GM19468 (cell line): Measurements from ENCODE around the gene NF2.

ENCODE experiments used
- ATAC-seq: cut with Tn5 transposase; IDR thresholded peaks from one replicate; pipeline ENCODE4 v1.9.1; 2021; ENCODE audit warnings: mild to moderate bottlenecking, moderate library complexity, moderate number of reproducible peaks; ENCODE audit not compliant: unreplicated experiment; ENCODE audit errors: extremely low read depth

Gene NF2

GRCh38 chr22:29716814-29717545, 113.5 kb downstream of the NF2 start:
- no peak for ATAC-seq

- no peak for ATAC-seq
Observed at GRCh38 chr22:29717789-29718188, 114.4 kb downstream of the NF2 start.

DNA sequence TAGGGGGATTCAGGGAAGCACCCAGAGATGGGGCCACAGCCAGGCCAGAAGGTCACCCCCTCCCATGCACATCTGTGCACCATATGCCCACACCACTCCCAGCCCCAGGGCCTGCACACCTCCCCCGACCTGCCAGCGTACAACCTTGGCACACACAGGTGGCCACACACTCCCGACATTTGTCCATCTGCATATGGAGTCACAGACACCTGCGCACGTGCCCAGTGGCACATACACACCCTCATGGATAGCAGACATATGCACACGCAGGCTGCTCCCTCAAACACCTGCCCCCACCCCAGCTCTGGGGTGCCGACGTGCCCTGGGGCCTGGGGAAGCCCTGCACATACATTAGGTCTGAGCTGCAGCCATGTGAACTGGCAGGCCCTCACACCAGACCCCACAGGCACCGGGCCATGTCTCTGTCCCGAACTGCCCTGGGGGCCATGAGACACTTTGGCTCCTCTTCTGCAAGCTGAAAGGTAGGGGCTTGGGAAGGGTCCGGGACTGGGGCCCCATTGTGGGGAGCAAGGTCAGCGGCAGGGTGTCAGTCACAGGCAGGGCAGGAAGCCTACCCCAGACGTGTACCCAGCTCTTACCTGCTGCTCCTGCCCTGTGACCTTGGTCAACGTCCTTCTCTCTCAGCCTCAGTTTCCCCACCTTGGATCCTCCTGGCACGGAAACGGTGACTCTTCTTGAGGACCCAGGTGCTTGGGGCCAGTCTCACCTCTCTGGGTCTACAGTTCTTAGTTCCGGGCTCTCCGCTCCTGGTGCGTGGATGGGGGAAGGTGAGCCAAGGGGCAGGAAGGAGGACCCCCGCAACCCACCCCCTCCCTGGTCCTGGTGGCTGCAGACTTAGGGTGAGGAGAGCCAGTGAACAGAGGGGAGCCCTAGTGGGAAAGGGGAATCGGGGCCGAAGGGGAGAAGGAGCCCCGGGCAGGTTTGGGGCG, 115.8 kb downstream of the NF2 start:
- no peak for ATAC-seq

GRCh38 chr22:29719899-29720645, 116.6 kb downstream of the NF2 start, which contains the start of gene CABP7:
TSS of gene CABP7 (plus strand) at chr22:29720003. CDS start at chr22:29720425, 422 bp downstream.
- ATAC-seq: no peak

GRCh38 chr22:29720811-29721323, 117.4 kb downstream of the NF2 start:
- ATAC-seq: no peak

DNA sequence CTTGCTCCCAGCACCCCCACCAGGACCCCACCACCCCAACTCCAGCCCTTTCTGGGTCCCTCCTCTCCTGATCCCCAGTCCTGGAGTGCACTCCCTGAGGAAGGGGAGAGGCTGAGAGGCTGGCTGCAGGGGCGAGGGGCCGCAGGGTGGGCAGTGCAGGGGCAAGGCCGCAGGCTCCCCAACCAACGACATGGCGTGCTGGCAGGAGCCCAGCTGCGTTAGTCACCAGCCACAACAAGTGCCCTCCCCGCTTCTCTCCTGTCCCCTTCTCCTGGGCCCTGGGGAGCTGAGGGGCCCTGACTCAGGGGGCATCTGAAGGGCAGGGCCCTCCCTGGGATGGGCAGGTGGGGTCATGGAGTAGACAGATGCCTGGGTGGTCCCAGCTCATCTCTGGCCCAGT, 118.7 kb downstream of the NF2 start:
- no peak for ATAC-seq

GRCh38 chr22:29722587-29722986, 119.2 kb downstream of the NF2 start:
- no peak for ATAC-seq

GRCh38 chr22:29723766-29724165, 120.3 kb downstream of the NF2 start:
- ATAC-seq: no peak

DNA sequence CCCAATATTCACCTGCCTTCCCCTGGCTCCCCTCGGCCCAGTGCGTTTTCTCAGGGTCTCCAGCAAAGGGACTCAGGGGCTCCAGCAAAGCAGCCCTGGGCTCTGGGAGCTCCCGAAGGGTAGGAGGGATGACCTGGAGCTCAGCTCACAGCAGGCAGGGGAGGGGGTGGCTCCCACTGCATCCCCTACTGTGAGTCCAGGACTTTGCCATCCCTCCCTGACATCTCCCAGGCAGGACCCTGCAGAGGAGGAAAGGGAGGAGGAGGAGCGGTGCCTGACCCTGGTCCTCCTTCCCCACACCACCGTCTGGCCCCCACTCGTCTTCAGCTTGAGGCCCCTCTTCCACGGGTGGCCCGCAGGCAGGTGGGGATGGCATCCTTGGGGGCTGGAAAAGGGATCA, 121.4 kb downstream of the NF2 start:
- ATAC-seq: no peak

DNA sequence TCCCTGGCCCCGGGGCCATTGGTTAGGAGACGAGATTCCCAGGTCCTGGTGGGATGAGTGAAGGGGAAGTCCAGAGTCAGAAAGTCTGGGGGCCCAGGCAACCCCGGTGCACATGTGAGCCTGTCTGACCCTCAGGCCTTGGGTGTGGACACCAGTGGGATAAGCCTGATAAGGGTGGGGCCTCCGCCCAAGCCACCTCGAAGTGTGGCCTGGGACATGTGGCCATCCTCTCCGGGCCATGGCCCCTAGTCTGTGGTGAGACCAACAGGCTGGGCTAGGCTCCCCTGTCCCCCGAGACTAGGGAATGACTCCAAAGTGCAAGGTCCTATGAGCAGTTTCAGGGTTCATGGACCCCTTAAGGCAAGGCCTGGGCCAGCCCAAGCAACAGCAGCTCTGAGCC, 122.7 kb downstream of the NF2 start:
- no peak for ATAC-seq

DNA sequence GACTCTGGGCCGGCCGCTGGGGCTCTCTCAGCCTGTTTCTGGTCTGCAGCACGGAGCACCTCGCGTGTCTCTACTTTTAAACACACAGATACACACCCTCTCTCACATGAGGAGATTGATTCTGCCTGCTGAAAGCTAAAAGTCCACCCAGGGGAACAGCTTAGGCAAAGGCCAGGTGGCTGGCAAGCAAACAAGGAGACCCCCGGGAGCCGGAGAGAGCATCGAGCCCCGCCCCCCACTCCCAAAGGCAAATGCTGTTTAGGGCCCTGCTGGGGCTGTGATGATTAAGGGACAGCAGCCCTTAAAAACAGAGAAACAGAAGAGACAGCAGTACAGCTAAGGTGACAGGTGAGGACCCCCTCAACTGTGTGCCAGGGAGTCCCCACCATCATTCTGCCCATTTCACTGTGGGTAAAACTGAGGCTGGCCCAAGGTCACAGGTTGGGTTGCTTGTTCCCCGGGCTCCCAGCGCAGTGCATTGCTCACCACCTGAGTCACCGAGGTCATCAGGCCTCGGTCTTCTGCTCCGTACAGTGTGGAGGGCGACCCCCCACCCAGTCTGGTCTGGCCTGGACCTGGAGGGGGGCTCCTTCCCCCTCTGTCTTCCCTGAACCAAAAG, 123.2 kb downstream of the NF2 start:
- ATAC-seq: no peak

- ATAC-seq: no peak
Observed at GRCh38 chr22:29727131-29727523, 123.7 kb downstream of the NF2 start.

GRCh38 chr22:29729161-29729560, 125.7 kb downstream of the NF2 start:
- no peak for ATAC-seq

DNA sequence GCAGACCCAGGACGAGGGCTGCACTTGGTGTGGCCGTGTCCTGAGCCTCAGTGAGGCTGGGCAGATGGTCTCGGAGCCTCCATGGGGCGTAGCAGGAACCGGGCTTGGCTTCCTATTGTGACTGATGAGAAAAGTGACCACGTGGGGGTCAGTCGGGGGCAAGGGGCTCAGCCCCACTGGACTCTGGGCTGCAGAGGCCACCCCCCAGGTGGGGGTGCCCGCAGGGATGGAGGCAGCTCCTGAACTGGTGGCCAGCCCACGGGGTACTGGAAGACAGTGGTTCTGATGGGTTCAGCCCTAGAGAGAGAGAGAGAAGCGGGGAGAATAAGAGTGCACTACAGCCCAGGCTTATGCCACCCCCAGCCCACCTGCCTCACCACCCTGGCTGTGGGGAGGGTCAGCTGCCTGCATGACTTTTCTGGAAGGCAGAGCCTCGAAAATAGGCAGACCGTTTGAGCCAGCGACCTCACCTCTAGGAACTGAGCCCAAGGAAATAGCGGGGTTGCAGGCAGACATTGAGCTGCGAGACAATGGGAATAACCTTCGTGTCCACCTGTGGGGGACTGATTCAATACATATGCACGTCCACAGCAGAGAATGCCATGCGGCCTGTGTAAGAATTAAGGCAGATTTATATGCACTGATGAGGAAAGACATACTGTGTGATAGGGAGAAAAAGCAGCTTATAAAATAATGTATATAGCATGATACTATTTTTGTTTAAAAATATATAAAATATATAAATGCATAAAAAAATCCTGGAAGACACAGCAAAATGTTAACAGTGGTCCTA, 127.8 kb downstream of the NF2 start:
- no peak for ATAC-seq

GRCh38 chr22:29732883-29733282, 129.4 kb downstream of the NF2 start:
- no peak for ATAC-seq

GRCh38 chr22:29733362-29734201, 130.1 kb downstream of the NF2 start:
- ATAC-seq: no peak

- no peak for ATAC-seq
Observed at GRCh38 chr22:29734406-29734805, 131.0 kb downstream of the NF2 start.

DNA sequence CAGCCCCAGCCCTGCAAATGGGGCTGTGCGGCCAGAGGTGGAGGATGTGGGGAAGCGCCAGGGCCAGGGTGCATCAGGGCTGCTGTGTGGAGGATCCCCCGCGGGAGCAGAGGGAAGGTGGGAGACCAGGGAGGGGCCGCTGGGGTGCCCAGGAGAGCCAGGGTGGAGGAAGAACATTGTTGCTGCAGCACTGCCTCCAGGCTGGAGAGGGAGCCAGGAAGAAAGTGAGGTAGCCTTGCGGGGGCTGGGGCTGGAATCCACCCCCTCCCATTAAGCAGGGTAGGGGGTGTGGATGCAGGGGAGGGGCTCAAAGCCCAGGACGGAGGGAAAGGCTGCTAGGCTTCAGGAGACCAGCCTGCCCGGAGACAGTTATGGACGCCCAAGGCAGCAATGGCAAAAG, 131.4 kb downstream of the NF2 start:
- ATAC-seq: no peak
